ENCODE measurements around the gene GPC1.

GPC1 gene

DNA sequence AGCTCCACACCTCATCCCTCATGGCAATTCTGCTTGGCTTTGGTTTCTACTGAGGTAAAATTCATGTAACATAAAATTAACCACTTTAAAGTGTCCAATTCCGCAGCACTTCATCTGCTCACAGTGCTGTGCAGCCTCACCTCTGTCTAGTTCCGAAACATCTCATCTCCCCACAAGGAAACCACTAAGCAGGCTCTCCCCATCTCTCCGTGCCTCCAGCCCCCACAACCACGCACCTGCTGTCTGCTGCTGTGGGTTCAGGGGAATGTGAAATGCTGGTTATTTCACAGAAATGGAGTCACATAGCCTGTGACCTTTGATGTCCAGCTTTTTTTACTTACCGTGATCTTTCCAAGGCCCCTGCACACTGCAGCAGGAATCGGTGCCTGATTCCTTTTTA is 7.7 kb upstream of the GPC1 start:
- H3K27me3 ChIP-seq (ENCODE audit: control insufficient read depth, insufficient read depth, low read length), result peaks cover 13% of the 10 kb centered on the region; the same call in 1 of the 2 replicates
- peaks cover 10% of the 10 kb centered on the region for H3K9me3 ChIP-seq (ENCODE audit: control insufficient read depth, insufficient read depth, low read depth, low read length)
- no peak overlapping the region for H3K4me3 ChIP-seq (ENCODE audit: low read depth, low read length)
- no peaks in the 10 kb centered on the region for H3K36me3 ChIP-seq (ENCODE audit: control insufficient read depth, insufficient read depth, low read length)
- H3K27ac ChIP-seq (ENCODE audit: low read depth, low read length), result no peak overlapping the region
- no peak overlapping the region for H3K9ac ChIP-seq (ENCODE audit: low read length)
- peaks cover 3% of the 10 kb centered on the region; the same call in 1 of the 2 replicates for H3K4me1 ChIP-seq (ENCODE audit: control insufficient read depth, insufficient read depth, low read length)

- H3K4me1 ChIP-seq (ENCODE audit: control insufficient read depth, insufficient read depth, low read length), result peaks cover 3% of the 10 kb centered on the region; the same call in 1 of the 2 replicates
- H3K9me3 ChIP-seq (ENCODE audit: control insufficient read depth, insufficient read depth, low read depth, low read length), result peaks cover 10% of the 10 kb centered on the region
- H3K27me3 ChIP-seq (ENCODE audit: control insufficient read depth, insufficient read depth, low read length), result peaks cover 19% of the 10 kb centered on the region
- H3K36me3 ChIP-seq (ENCODE audit: control insufficient read depth, insufficient read depth, low read length), result no peaks in the 10 kb centered on the region
- no peak overlapping the region for H3K27ac ChIP-seq (ENCODE audit: low read depth, low read length)
- no peak overlapping the region for H3K9ac ChIP-seq (ENCODE audit: low read length)
- H3K4me3 ChIP-seq (ENCODE audit: low read depth, low read length), result no peak overlapping the region
These were observed 7.2 kb upstream of the GPC1 start for GRCh38 chr2:240428245-240428644.

- Histone ChIP-seq H3K9me3 (ENCODE audit: control insufficient read depth, insufficient read depth, low read depth, low read length) (peaks cover 10% of the 10 kb centered on the region), H3K9ac (ENCODE audit: low read length) (no peak overlapping the region), H3K36me3 (ENCODE audit: control insufficient read depth, insufficient read depth, low read length) (no peaks in the 10 kb centered on the region), H3K4me3 (ENCODE audit: low read depth, low read length) (no peak overlapping the region), H3K27ac (ENCODE audit: low read depth, low read length) (no peak overlapping the region), H3K27me3 (ENCODE audit: control insufficient read depth, insufficient read depth, low read length) (peaks cover 26% of the 10 kb centered on the region), H3K4me1 (ENCODE audit: control insufficient read depth, insufficient read depth, low read length) (peaks cover 13% of the 10 kb centered on the region; the same call in 1 of the 2 replicates)
These were observed 6.1 kb upstream of the GPC1 start for GRCh38 chr2:240429341-240429871.

DNA sequence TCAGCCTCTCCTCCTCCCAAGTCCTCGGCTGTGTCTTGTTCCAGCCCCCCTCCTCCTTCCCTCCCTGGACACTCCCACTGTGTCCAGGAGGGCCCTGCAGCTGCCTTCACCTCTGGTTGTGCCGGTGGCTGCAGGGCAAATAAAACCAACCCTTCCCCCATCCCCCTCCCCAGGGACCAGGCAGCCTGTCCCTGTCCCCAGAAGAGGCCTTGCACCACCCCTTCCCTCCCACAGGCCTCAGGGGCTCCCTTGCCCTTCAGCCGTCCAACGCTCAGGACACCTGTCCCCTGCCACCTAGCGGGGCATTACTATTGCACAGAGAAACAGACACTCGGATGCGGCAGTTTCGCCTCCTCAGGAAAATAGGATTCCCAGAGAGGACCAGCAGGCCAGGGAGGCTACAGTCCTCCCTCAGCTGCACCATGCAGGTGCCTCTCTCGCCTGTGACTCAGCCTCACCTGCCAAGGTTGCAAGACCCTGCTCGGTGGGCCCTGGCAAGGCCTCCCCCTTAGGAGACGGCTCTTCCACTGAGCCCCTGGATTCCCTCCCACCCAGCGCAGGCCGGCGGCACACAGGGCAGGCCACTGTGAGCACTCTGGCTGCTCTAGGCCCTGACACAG is 5.5 kb upstream of the GPC1 start:
- no peak overlapping the region for H3K4me3 ChIP-seq (ENCODE audit: low read depth, low read length)
- H3K27me3 ChIP-seq (ENCODE audit: control insufficient read depth, insufficient read depth, low read length), result peaks cover 26% of the 10 kb centered on the region
- H3K9ac ChIP-seq (ENCODE audit: low read length), result no peak overlapping the region
- H3K9me3 ChIP-seq (ENCODE audit: control insufficient read depth, insufficient read depth, low read depth, low read length), result peaks cover 7% of the 10 kb centered on the region
- no peaks in the 10 kb centered on the region for H3K36me3 ChIP-seq (ENCODE audit: control insufficient read depth, insufficient read depth, low read length)
- peaks cover 13% of the 10 kb centered on the region; the same call in 1 of the 2 replicates for H3K4me1 ChIP-seq (ENCODE audit: control insufficient read depth, insufficient read depth, low read length)
- H3K27ac ChIP-seq (ENCODE audit: low read depth, low read length), result no peak overlapping the region

DNA sequence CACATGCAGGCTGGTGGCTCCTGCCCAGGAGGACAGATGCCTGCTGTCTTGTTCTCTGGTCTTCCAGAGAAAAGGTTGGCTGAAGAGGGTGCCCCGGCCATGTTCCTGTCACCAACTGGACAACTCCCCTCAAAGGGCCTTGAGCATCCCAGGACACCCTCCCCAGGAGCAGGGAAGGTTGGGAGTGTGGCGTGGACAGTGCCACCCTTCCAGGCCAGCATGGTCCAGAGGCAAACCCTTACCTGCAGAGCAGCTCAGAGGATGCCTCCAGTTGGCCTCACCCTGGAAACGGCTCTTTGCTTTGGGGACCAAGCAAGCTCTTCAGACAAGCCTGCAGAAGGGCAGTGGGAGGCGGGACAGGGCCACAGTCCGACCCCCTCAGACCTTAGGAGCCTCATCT is 4.9 kb upstream of the GPC1 start:
- no peak overlapping the region for H3K4me3 ChIP-seq (ENCODE audit: low read depth, low read length)
- no peak overlapping the region for H3K27ac ChIP-seq (ENCODE audit: low read depth, low read length)
- no peaks in the 10 kb centered on the region for H3K36me3 ChIP-seq (ENCODE audit: control insufficient read depth, insufficient read depth, low read length)
- peaks cover 26% of the 10 kb centered on the region for H3K27me3 ChIP-seq (ENCODE audit: control insufficient read depth, insufficient read depth, low read length)
- peaks cover 13% of the 10 kb centered on the region; the same call in 1 of the 2 replicates for H3K4me1 ChIP-seq (ENCODE audit: control insufficient read depth, insufficient read depth, low read length)
- H3K9ac ChIP-seq (ENCODE audit: low read length), result no peak overlapping the region
- peaks cover 5% of the 10 kb centered on the region for H3K9me3 ChIP-seq (ENCODE audit: control insufficient read depth, insufficient read depth, low read depth, low read length)

- H3K4me1 ChIP-seq (ENCODE audit: control insufficient read depth, insufficient read depth, low read length), result peaks cover 13% of the 10 kb centered on the region; the same call in 1 of the 2 replicates
These were observed 4.2 kb upstream of the GPC1 start for GRCh38 chr2:240431271-240431660.

GRCh38 chr2:240431661-240432424 is 3.6 kb upstream of the GPC1 start:
- peaks cover 32% of the 10 kb centered on the region for H3K27me3 ChIP-seq (ENCODE audit: control insufficient read depth, insufficient read depth, low read length)
- no peak overlapping the region for H3K4me3 ChIP-seq (ENCODE audit: low read depth, low read length)
- H3K9me3 ChIP-seq (ENCODE audit: control insufficient read depth, insufficient read depth, low read depth, low read length), result no peaks in the 10 kb centered on the region
- H3K9ac ChIP-seq (ENCODE audit: low read length), result no peak overlapping the region
- H3K4me1 ChIP-seq (ENCODE audit: control insufficient read depth, insufficient read depth, low read length), result peaks cover 18% of the 10 kb centered on the region; the same call in 1 of the 2 replicates
- H3K36me3 ChIP-seq (ENCODE audit: control insufficient read depth, insufficient read depth, low read length), result no peaks in the 10 kb centered on the region
- H3K27ac ChIP-seq (ENCODE audit: low read depth, low read length), result no peak overlapping the region

More at GRCh38 chr2:240431271-240431660, 4.2 kb upstream of the GPC1 start:
- Histone ChIP-seq H3K27me3 (ENCODE audit: control insufficient read depth, insufficient read depth, low read length) (peaks cover 27% of the 10 kb centered on the region), H3K4me3 (ENCODE audit: low read depth, low read length) (no peak overlapping the region), H3K9ac (ENCODE audit: low read length) (no peak overlapping the region), H3K9me3 (ENCODE audit: control insufficient read depth, insufficient read depth, low read depth, low read length) (no peaks in the 10 kb centered on the region; the same call in 1 of the 2 replicates), H3K36me3 (ENCODE audit: control insufficient read depth, insufficient read depth, low read length) (no peaks in the 10 kb centered on the region), H3K27ac (ENCODE audit: low read depth, low read length) (no peak overlapping the region)

GRCh38 chr2:240432430-240432819 is 3.0 kb upstream of the GPC1 start:
- Histone ChIP-seq H3K9me3 (ENCODE audit: control insufficient read depth, insufficient read depth, low read depth, low read length) (no peaks in the 10 kb centered on the region), H3K4me1 (ENCODE audit: control insufficient read depth, insufficient read depth, low read length) (peaks cover 19% of the 10 kb centered on the region; the same call in 1 of the 2 replicates), H3K9ac (ENCODE audit: low read length) (no peak overlapping the region), H3K27ac (ENCODE audit: low read depth, low read length) (no peak overlapping the region), H3K36me3 (ENCODE audit: control insufficient read depth, insufficient read depth, low read length) (no peaks in the 10 kb centered on the region), H3K27me3 (ENCODE audit: control insufficient read depth, insufficient read depth, low read length) (peaks cover 38% of the 10 kb centered on the region), H3K4me3 (ENCODE audit: low read depth, low read length) (no peak overlapping the region)

GRCh38 chr2:240432820-240433801 is 2.4 kb upstream of the GPC1 start:
- no peaks in the 10 kb centered on the region for H3K36me3 ChIP-seq (ENCODE audit: control insufficient read depth, insufficient read depth, low read length)
- H3K4me1 ChIP-seq (ENCODE audit: control insufficient read depth, insufficient read depth, low read length), result peaks cover 23% of the 10 kb centered on the region; the same call in 1 of the 2 replicates
- no peak overlapping the region for H3K27ac ChIP-seq (ENCODE audit: low read depth, low read length)
- no peaks in the 10 kb centered on the region for H3K9me3 ChIP-seq (ENCODE audit: control insufficient read depth, insufficient read depth, low read depth, low read length)
- H3K9ac ChIP-seq (ENCODE audit: low read length), result no peak overlapping the region
- no peak overlapping the region for H3K4me3 ChIP-seq (ENCODE audit: low read depth, low read length)
- H3K27me3 ChIP-seq (ENCODE audit: control insufficient read depth, insufficient read depth, low read length), result peaks cover 45% of the 10 kb centered on the region

DNA sequence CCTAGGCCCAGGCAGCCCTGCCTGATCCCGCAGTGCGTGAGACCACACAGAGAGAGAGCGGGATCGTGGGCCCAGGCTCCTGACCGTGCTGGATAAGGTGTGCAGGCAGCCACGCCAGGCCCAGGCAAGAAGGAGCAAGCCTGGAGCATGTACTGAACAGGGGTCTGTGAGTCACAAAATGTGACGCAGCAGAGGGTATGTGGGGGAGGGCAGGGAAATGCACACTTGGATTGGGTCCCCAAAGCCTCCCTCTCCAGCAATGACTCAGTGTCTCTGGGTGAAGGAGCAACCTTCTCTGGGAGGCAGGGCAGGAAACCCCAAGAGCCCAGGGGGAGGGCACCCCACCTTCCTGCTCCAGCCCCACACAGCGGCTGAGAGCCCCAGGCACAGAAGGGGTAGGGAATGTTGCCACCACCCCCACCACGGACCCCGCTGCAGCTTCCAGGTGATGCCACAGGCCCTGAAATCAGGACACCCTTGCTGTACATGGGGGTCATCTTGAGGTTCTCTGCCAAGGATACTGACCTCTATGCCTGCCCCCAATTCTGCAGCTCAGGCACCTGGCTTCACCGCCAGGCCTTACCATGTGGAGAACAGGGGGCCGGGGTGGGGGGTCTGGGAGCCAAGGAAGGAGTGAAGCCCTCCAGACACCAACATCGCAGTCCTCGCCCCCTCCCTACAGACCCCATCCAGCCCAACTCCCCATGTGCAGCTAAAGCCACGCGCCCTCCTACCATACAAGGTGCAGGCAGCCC is 1.3 kb upstream of the GPC1 start:
- Histone ChIP-seq H3K9ac (ENCODE audit: low read length) (peak overlapping the region; percentile 17), H3K27ac (ENCODE audit: low read depth, low read length) (no peak overlapping the region), H3K27me3 (ENCODE audit: control insufficient read depth, insufficient read depth, low read length) (peaks cover 46% of the 10 kb centered on the region), H3K4me3 (ENCODE audit: low read depth, low read length) (peak overlapping the region; percentile 73), H3K4me1 (ENCODE audit: control insufficient read depth, insufficient read depth, low read length) (peaks cover 24% of the 10 kb centered on the region; the same call in 1 of the 2 replicates), H3K36me3 (ENCODE audit: control insufficient read depth, insufficient read depth, low read length) (no peaks in the 10 kb centered on the region), H3K9me3 (ENCODE audit: control insufficient read depth, insufficient read depth, low read depth, low read length) (no peaks in the 10 kb centered on the region)

All from HUES6 (cell line).